HG03025 (cell line): Measurements from ENCODE around the gene MTIF3.

Source experiments
- ATAC-seq: cut with Tn5 transposase; IDR thresholded peaks from one replicate; pipeline ENCODE4 v1.9.1; 2021; ENCODE audit warnings: mild to moderate bottlenecking, moderate library complexity; ENCODE audit not compliant: unreplicated experiment, low FRiP score

MTIF3 gene

DNA sequence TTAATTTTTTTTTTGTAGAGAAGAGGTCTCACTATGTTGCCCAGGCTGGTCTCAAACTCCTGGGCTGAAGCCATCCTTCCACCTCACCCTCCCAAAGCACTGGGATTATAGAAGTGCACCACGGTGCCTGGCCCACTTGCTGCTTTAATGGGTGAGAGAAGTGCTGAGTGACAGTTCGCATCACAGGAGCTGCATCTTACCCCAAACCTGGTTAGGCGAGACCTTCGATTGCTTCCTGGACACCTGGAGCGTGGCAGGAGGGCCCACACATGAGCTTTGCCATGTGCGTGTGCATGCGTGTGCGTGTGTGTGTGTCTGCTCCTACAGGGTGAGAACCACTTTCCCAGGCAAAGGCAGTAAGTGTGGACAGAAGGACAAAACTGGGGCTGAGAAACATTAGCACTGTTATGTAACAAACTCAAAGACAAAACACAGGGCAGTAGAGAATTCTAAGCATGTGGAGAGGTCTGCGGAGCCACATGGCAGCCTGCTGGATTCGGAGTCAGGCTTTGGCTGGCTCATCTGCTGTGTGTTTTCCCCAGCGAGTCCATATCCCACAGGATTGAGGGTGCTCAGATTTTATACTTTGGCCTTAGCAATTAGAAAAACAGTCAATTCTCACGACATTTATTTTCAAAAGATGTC lies 11.7 kb upstream of the MTIF3 start:
- ATAC-seq = no peak

DNA sequence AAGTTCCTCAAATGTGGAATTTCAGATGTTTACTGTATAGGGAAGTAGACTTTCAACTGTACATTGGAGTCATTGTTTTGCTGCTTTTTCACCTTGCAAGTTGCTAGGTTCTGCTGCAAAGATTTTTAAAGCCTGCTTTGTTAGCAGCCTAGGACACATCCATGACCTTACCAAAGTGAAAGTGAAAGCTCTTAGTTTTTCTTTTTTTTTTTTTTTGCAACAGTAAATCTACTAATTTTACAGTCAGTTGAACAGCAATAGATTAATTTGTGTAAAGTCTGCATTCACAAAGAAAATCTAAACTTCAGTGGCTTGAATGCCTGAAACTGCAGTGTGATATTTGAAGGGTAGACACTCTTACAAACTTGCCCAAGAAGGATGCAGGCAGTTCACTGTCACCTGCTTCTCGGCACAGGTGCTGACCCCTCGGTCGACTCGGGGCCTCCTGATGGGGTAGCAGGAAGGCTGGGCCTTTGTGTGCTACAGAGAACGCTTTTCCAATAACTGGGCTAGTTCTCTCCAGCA lies 5.0 kb upstream of the MTIF3 start:
- no peak for ATAC-seq

- ATAC-seq = no peak
These were observed 632 bp upstream of the MTIF3 start for GRCh38 chr13:27450921-27451471.

DNA sequence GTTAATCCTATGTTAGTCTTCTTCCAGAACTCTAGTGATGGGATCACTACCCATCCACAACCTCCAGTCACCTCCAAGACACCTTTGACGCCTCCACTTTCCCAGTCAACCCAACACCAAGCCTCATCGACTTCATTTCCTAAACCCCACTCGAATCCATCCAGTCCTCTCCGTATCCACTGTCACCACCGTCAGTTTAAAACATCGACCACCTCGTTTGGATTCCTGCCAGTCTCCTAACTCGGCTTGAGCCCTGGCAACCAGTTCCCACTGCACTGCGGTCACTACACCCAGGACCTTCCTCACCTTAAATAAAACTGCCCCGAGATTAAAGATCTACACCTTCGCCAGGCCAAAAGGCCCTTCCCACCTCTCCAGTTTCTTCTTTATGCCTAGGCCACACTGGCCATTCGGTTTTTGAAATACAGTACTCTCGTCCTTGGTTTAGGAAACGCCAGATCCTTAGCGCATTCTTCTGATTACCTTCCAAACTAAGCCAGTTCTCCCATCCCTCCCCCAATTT lies 1.2 kb downstream of the MTIF3 start:
- no peak for ATAC-seq

DNA sequence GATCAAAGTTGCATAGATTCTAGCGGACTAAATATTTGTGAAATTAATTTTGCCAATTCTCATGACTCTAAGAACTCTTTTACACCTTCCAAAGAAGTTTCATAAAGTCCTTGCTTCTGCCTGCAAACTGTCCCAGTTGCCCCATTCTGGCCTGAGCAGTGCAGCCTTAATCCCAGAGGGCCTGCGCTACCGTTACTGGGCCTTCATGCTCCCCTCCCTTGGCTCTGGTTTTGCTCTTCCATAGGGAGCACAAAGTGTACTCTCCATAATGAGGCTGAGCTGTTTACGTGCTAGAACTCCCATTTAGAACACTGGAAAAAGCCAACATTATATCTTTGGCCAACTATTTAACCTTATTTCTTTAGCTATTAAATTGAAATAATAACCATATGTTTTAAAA lies 2.1 kb downstream of the MTIF3 start:
- no peak for ATAC-seq

DNA sequence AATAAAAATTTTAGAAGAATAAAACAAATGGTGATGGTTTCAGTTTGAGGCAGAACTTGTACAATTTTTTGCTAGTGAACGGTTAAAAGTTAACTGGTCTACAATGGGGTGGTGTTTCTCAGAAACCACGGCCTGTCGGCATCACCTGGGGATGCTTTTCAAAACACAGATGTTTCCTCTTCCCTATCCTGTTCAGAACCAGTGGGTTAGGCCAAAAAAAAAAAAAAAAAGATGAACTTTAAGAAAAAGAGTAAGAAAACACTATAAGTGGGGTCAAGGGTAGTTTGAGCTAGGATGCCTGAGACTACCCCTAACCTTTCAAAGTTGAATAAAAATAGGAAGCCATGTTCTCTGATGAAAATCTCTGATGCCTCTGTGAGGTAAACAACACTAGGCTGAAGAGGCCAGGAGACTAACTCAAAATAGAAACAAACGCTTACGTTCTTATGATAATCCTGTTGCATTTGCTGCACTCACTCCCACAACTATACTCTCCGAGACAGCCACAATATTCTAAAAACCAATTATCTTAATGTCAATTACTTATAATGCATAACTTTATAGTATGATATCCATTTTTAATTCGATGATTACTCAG lies 3.3 kb downstream of the MTIF3 start:
- ATAC-seq = no peak

DNA sequence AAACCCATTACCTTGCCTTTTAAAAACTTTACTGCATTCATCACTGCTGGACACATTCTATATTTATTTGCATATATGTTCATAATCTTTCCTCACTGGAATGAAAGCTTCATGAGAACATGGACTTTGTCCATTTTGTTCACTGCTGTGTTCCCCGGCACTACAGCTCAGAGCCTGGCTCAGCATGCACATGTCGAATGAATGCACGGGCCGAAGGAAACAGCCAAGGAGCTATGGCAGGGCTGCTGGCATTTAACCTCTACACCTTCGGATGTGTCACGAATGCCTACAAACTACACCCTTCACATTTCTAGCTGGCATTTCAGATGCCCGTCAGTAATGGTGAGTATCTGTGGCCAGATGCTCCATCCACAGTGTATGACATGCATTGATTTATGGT lies 7.6 kb downstream of the MTIF3 start:
- no peak for ATAC-seq

GRCh38 chr13:27442071-27442647 lies 8.2 kb downstream of the MTIF3 start:
- no peak for ATAC-seq

DNA sequence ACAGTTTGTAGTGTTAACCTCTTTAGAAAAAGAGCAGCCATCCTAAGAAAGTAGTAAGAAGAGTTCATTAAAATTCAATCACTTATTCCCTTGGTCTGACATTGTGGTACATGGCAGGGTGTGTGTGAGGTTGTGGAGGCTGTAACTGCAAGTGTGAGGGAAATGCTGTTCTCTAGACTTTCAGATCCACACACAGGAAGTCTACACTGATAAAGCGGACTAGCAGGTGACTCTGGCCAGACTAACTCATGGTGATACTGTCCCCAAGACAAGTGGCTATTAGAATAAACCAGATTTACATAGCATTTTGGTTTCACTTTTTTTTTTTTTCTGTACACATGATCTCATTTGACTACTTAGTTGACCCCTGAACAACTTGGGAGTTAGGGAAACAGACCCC lies 10.0 kb downstream of the MTIF3 start:
- ATAC-seq = no peak

- no peak for ATAC-seq
These were observed 13.2 kb downstream of the MTIF3 start for GRCh38 chr13:27437126-27437525.

GRCh38 chr13:27432611-27433210 lies 17.7 kb downstream of the MTIF3 start:
- no peak for ATAC-seq

- no peak for ATAC-seq
These were observed 18.2 kb downstream of the MTIF3 start for GRCh38 chr13:27432180-27432579.

- ATAC-seq = no peak
These were observed 22.2 kb downstream of the MTIF3 start for GRCh38 chr13:27428160-27428559.

DNA sequence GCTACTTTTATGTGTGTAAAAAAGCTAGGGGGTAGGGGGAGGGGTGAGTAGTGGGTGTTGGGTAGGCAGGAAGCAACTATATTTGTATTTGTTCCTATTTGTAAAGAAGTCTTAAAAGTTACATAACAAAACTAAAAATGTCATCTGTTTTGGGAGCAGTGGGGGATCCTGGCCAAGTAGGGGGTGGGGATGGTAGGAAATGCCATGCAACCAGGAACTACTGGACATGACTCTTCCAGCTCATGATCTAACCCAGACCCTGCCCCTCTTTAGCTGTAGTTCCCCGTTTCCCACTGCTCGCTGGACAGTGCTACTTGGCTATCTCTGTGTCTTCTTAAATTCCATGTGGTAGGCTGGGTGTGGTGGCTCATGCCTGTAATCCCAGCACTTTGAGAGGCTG lies 22.7 kb downstream of the MTIF3 start:
- no peak for ATAC-seq

DNA sequence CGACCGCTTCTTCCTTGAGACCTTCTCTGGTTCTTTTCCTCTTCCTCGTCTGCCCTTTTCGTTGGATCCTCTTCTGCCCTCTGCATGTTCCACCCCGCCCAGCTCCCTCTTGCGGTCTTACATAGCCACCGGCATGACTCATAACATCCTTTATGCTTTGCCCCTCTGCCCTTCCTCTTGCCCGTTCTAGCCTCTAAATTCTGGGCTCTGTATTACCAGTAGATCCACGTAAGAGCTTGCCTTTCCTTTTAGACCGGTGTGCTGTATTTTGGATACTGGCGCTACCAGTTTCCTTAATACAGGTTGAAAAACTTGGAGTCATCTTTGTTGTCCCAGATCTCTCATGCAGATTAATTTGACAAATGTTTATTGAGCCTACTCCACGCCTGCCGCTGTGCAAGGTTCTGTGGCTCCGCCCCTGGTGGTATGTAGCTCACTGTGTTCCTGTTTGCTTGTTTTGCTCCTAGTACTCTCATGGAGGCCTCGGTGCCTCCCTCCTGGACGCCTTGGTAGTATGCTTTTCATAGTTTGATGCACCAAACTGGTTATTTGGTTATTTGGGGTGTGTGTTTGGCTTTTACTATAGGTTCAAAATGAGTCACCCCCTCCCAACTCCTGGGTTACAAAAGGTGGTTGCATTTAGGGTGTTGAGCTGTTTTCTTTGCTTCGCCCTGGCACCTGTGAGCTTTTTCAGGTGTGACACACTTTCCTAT lies 24.3 kb downstream of the MTIF3 start:
- ATAC-seq = peak; percentile 60

GRCh38 chr13:27425158-27425917 lies 25.0 kb downstream of the MTIF3 start:
- ATAC-seq = no peak

GRCh38 chr13:27424246-27425157 lies 25.9 kb downstream of the MTIF3 start, which contains the start of gene GTF3A:
GTF3A (plus strand) TSS chr13:27424619.
- peak; percentile 47 for ATAC-seq

- no peak for ATAC-seq
These were observed 27.0 kb downstream of the MTIF3 start for GRCh38 chr13:27423333-27423732.
